NOMO-1 (cell line): Measurements from ENCODE around the gene NUP205.
"Not testable (repeated sequence)": the region's sequence is repeated elsewhere in the genome, so short reads cannot be mapped to it uniquely, and the experiment has no call there.

Experiments
- DNase-seq, 2 experiments: peaks; one replicate each; lab custom pipeline; 2025; ENCODE audit not compliant: unreplicated experiment in 2 of 2; lab: John Stamatoyannopoulos, UW

Gene NUP205

GRCh38 chr7:135662373-135663114 lies 104.8 kb downstream of the NUP205 start, which contains the start of gene STMP1:
Gene STMP1 (plus strand): TSS chr7:135662514.
- peak; percentile 56 to 71 for DNase-seq

GRCh38 chr7:135664046-135664589 lies 106.4 kb downstream of the NUP205 start:
- DNase-seq: peak in 1 of 2 experiments; percentile 10

GRCh38 chr7:135665042-135665441 lies 107.3 kb downstream of the NUP205 start:
- DNase-seq: no peak

- no peak for DNase-seq
Measured at GRCh38 chr7:135666156-135666555, 108.4 kb downstream of the NUP205 start.

- peak in 1 of 2 experiments; percentile 11 for DNase-seq
Measured at GRCh38 chr7:135666846-135667245, 109.1 kb downstream of the NUP205 start.

- not testable (repeated sequence) for DNase-seq
Measured at GRCh38 chr7:135667626-135668025, 109.9 kb downstream of the NUP205 start.

- not testable (repeated sequence) for DNase-seq
Measured at GRCh38 chr7:135668852-135669395, 111.2 kb downstream of the NUP205 start.

- no peak for DNase-seq
Measured at GRCh38 chr7:135669774-135670173, 112.1 kb downstream of the NUP205 start.

- no peak for DNase-seq
Measured at GRCh38 chr7:135670179-135670578, 112.5 kb downstream of the NUP205 start.

GRCh38 chr7:135672560-135673359 lies 115.0 kb downstream of the NUP205 start:
- DNase-seq: no peak

GRCh38 chr7:135673360-135673706 lies 115.6 kb downstream of the NUP205 start:
- no peak for DNase-seq

GRCh38 chr7:135678612-135679575 lies 121.2 kb downstream of the NUP205 start:
- no peak for DNase-seq

- DNase-seq: no peak
Measured at GRCh38 chr7:135681762-135682161, 124.0 kb downstream of the NUP205 start.

- DNase-seq: no peak
Measured at GRCh38 chr7:135682191-135682590, 124.5 kb downstream of the NUP205 start.

- DNase-seq: no peak
Measured at GRCh38 chr7:135683609-135684008, 125.9 kb downstream of the NUP205 start.

- DNase-seq: no peak
Measured at GRCh38 chr7:135684136-135684535, 126.4 kb downstream of the NUP205 start.

- DNase-seq: no peak
Measured at GRCh38 chr7:135684699-135685098, 127.0 kb downstream of the NUP205 start.

GRCh38 chr7:135685306-135686084 lies 127.8 kb downstream of the NUP205 start:
- no peak for DNase-seq

- DNase-seq: no peak
Measured at GRCh38 chr7:135687466-135687865, 129.7 kb downstream of the NUP205 start.
